Measurements from ENCODE around the gene SLC6A6.

The SLC6A6 gene

DNA sequence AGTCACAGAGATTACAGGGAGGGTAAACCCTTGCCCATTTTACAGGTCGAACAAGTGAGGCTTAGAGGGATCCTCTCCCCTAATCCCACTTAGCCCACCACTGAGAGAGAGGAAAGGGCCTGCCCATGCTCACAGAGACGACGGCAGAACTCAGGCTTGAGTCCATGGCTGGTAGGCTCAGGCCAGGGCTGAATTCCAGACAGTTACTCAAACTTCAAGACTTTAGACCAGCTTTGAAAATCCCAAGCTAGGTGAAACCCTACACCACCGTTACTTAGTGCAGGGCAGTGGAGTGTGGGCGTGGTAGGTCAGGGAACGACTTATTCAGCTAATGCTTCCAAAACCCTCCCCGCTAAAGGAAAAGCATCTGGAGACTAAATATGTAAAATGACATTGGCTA lies 121.4 kb downstream of the SLC6A6 start:
- DNase-seq (ENCODE audit: low spot score), result no peak

- DNase-seq (ENCODE audit: low spot score), result no peak
These were observed 121.9 kb downstream of the SLC6A6 start for GRCh38 chr3:14524311-14524711.

- no peak for DNase-seq (ENCODE audit: low spot score)
These were observed 122.7 kb downstream of the SLC6A6 start for GRCh38 chr3:14524920-14525660.

DNA sequence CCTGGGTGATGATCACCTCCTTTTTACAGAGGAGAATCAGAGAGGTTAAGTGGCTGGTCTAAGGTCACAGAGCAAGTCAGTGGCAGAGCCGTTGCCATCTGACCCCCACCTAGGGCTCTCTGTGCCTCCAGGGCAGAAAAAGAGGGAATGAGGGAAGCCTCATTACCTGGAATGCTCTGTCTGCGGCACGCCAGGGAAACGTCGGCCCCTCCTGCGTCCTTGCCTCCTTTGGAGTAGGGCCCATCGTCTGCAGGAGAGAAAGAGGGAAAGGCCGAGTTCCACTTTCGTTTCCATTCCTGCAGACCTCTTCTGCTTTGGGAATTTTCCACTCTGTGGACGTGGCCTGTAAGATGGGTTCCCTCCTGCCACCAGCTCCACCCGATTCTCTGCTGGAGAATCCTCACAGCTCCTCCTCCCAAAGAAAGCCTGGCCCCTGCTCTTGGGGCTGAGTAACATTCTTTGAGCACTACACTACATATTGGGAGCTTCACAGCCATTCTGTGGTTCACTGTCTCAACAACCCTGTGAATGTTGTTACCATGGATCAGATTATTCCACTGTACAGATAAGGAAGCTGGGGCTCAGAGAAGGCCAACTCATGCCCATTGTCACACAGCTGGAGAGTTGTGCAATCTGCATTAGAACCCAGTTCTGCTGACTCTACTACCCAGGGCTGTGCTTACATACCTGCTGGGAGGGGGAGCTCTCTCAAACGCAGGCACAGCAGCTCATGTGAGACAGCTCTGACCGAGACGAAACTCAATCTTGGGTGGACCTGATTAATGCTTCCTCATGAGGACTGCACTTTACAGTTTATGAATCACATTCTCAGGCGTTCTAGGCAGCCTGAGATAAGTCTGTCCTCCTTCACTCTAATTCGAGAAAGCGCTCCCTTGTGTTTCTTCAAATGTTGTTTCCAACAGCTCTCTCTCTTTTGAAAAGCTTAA lies 123.6 kb downstream of the SLC6A6 start:
- DNase-seq (ENCODE audit: low spot score), result no peak

- no peak for DNase-seq (ENCODE audit: low spot score)
These were observed 125.7 kb downstream of the SLC6A6 start for GRCh38 chr3:14528081-14528480.

DNA sequence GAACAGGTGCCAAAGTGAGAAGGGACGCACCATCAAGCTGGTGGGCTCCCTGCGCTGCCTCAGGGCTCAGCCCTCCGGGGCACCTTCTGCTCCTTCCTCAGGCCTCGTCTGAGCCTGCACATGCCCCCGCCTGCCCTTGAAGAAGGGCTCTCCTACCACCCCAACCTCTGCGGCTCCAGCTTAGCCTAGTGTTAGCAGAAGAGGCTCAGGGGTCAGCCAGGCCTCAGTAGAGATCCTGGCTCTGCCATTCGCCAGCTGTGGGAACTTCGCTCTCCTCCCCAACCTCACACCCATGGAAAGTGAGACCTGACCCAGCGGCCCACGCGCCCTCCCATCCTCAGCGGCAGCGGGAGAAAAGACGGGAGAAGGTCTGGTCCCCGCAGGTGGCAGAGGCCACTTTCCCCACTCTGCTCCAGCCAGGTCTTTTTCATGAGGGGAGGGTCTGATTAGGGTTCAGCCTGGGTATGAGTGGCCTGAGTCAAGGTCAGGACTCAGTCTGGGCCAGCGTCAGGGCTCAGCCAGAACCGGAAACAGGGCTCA lies 129.5 kb downstream of the SLC6A6 start:
- no peak for DNase-seq (ENCODE audit: low spot score)

- no peak for DNase-seq (ENCODE audit: low spot score)
These were observed 130.5 kb downstream of the SLC6A6 start for GRCh38 chr3:14532691-14533456.

- DNase-seq (ENCODE audit: low spot score), result no peak
These were observed 131.1 kb downstream of the SLC6A6 start for GRCh38 chr3:14533457-14533958.

DNA sequence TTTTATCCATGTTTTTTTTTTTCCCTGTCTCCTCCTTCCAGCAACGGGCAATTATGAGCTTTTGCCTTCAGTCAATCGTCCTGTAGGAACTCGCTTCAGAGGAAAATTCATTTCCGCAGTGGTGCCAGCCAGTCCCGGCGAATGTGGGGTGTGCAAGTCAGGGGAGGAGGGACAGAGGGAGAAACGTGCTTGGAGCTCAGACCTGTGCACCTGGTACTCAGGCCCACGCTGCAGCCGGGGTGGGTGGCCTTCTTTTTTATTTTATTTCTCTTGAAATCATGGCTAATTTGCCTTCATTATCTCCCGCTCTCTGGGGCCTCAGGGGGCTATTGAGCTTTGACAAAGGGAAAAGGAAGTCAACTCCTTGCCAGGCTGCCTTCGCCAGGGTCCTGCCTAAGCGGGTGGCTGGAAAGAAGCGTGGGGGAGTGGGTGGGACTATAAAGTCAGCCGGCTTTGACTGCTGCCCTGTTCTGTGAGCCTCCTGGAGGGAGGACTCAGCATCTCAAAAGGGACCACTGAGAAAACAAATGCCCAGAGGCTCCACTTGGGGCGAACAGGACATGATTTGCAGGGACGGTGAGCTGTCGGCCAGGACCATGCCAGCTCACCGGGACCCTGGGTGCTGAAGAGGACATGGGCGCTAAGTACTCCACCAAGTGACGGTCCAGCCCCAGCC lies 132.2 kb downstream of the SLC6A6 start:
- DNase-seq (ENCODE audit: low spot score), result no peak

- DNase-seq (ENCODE audit: low spot score), result no peak
These were observed 133.2 kb downstream of the SLC6A6 start for GRCh38 chr3:14535616-14536015.

DNA sequence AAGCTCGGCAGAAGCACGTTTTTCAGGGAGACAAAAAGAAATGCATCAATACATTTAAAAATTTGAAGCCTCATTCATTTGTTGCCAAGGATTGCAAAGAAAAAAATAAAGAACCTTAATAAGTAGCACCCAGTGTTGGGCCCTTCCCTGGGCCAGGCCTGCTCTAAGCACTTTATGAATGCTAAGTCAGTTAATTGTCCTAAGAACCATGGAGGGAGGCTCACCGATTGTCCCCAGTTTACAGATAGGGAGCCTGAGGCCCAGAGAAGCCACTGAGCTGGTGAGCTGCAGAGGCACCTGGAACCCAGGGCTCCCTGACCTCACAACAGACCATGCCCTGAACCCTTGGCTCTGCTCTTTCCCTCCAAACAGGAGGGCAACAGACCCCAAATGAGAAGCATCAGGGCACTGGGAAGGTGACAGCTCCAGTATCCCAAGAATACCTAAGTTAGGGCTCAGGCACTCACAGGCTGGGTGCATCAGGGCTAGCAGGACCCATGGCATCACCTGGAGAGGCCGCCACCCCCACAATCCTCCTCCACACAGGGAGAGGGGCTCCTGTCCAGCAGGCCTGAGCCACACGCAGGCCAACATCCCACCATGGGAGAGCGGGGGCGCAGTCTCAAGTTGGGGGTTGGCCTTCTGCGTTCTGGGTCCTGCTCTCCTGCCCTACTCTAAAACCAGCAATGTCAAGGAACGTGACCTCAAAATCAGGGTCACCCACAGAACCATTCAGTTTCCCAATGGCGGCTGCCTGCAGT lies 133.8 kb downstream of the SLC6A6 start:
- no peak for DNase-seq (ENCODE audit: low spot score)

DNA sequence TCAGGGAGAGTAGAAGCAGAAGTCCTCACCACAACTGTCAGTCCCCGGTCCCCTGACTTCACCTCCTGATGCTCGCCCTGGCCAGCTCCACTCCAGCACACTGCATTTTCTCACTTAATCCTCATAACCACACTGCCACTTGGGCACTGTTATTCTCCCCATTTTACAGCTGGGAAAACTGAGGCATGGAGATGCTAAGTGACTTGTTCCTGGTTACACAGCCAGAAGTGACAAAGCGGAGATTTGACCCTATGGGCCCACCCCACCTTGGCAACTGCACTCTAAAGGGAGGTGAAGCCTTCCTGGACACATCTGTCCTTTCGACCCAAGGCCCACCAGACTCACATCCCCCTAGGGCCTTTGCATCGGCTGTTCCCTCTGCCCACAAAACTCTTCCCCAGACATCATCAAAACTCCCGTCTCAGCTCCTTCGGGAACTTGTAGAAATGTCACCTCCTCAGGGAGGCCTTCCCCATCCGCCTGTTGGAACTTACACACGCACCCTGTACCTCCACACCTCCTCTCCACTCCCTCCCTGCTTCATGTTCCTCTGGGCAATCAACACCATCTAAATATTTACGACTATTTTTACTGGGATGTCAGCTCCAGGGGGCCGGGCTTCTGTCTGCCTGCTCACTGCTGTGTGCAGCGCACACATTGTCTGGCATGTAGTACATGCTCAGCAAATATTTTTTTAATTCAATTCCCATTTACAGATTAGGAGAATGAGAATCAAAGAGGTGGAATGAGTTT lies 134.6 kb downstream of the SLC6A6 start:
- DNase-seq (ENCODE audit: low spot score), result no peak

GRCh38 chr3:14537590-14538450 lies 135.4 kb downstream of the SLC6A6 start:
- no peak for DNase-seq (ENCODE audit: low spot score)

- no peak for DNase-seq (ENCODE audit: low spot score)
These were observed 136.2 kb downstream of the SLC6A6 start for GRCh38 chr3:14538451-14539088.
